K562 (cell line): ENCODE results near the gene ZNF74. TPM values are rescaled to one million over a fixed set of nuclear protein-coding genes. Genes with fewer than 3 reads are reported as not detected.

Experiments
- ATF4 ChIP-seq: fragments of 450-650 bp; formaldehyde crosslinking; IDR thresholded peaks from 2 replicates; pipeline ENCODE4 v1.4.0; 2022; ENCODE audit warnings: mild to moderate bottlenecking, moderate library complexity
- BRD9 ChIP-seq: fragments of 450-650 bp; IDR thresholded peaks from 2 replicates; pipeline ENCODE4 v1.6.1; 2018; ENCODE audit warnings: low read depth; ENCODE audit not compliant: partially characterized antibody
- CC2D1A ChIP-seq: fragments of 450-650 bp; IDR thresholded peaks from 2 replicates; pipeline ENCODE4 v1.6.1; 2017; ENCODE audit warnings: mild to moderate bottlenecking
- MAX ChIP-seq: sonication (generic); formaldehyde crosslinking; IDR thresholded peaks from 2 replicates; pipeline ENCODE4 v1.9.0; 2022; ENCODE audit warnings: mild to moderate bottlenecking, missing genetic modification reagents
- MCM5 ChIP-seq: fragments of 450-650 bp; IDR thresholded peaks from 2 replicates; pipeline ENCODE4 v1.6.1; 2016; ENCODE audit warnings: low read depth
- POLR3A ChIP-seq: IDR thresholded peaks from 2 replicates; pipeline ENCODE4 v1.6.1; 2011; ENCODE audit warnings: borderline replicate concordance, mild to moderate bottlenecking, moderate library complexity; ENCODE audit not compliant: insufficient read length, insufficient read depth; ENCODE audit errors: extremely low read depth
- SIX5 ChIP-seq, 2 experiments: IDR thresholded peaks; 2 replicates each; pipeline ENCODE4 v1.6.1; 2011; ENCODE audit warnings: low read length in 2 of 2, borderline replicate concordance in 1 of 2, low read depth in 1 of 2, mild to moderate bottlenecking in 1 of 2, moderate library complexity in 1 of 2; ENCODE audit not compliant: insufficient read depth in 1 of 2
- SMARCB1 ChIP-seq: IDR thresholded peaks from 2 replicates; pipeline ENCODE4 v1.6.1; 2011; ENCODE audit warnings: improper control_type of control experiment, low read depth; ENCODE audit not compliant: insufficient read length
- ZNF23 ChIP-seq: fragments of 250-450 bp; sonication (Bioruptor Pico); IDR thresholded peaks from 2 replicates; pipeline ENCODE4 v1.4.0; 2020; ENCODE audit warnings: mild to moderate bottlenecking
- ZNF3 ChIP-seq: fragments of 250-450 bp; sonication (Bioruptor Pico); IDR thresholded peaks from 2 replicates; pipeline ENCODE4 v1.5.0; 2021; ENCODE audit warnings: mild to moderate bottlenecking, moderate library complexity
- ZNF324 ChIP-seq: fragments of 250-450 bp; sonication (Bioruptor Pico); IDR thresholded peaks from 2 replicates; pipeline ENCODE4 v1.4.0; 2020; ENCODE audit warnings: mild to moderate bottlenecking
- ZNF398 ChIP-seq: fragments of 250-450 bp; sonication (Bioruptor Pico); IDR thresholded peaks from 2 replicates; pipeline ENCODE4 v1.8.0; 2021; ENCODE audit warnings: moderate library complexity, mild to moderate bottlenecking, inconsistent platforms
- ZSCAN32 ChIP-seq: fragments of 450-650 bp; formaldehyde crosslinking; IDR thresholded peaks from 2 replicates; pipeline ENCODE4 v1.4.0; 2020; ENCODE audit warnings: mild to moderate bottlenecking, moderate library complexity
- polyA plus RNA-seq, 8 experiments: library from polyadenylated mRNA; depleted of rRNA in 4 of 8; stranded (reverse) in 5 of 8; unstranded in 3 of 8; fragments of >200 nt; fragmentation: Nextera tagmentation in 2 of 8; fragmentation: Illumina TruSeq in 1 of 8; extraction: Ambion mirVana in 2 of 8; extraction: Trizol in 1 of 8; gene quantifications; 2 replicates each; pipeline versions ENCODE4 v1.2.1 to v1.2.3, GENCODE V29; 2011 to 2014; ENCODE audit warnings: inconsistent platforms in 1 of 8, missing spikeins in 1 of 8
- total RNA-seq, 7 experiments: library from RNA; depleted of rRNA in 6 of 7; stranded (reverse); fragments of >200 nt in 6 of 7; fragmentation: Illumina TruSeq in 2 of 7; extraction: Trizol in 2 of 7; gene quantifications; 2 replicates each; pipeline versions ENCODE4 v1.2.1 to v1.2.3, GENCODE V29; 2011 to 2021; ENCODE audit warnings: low replicate concordance in 1 of 7
- TF ChIP-seq, protein P1 (sequence below), 2 experiments: fragments of 450-650 bp in 1 of 2; IDR thresholded peaks; 2 replicates each; pipeline ENCODE4 v1.6.1; 2011 to 2017; ENCODE audit warnings: low read depth in 2 of 2, antibody characterized with exemption in 1 of 2, borderline replicate concordance in 1 of 2, low read length in 1 of 2, mild to moderate bottlenecking in 1 of 2, mixed read lengths in 1 of 2; ENCODE audit not compliant: control insufficient read depth in 1 of 2
- TF ChIP-seq, protein P2 (sequence below): fragments of 450-650 bp; IDR thresholded peaks from 2 replicates; pipeline ENCODE4 v1.7.1; 2018; ENCODE audit warnings: mild to moderate bottlenecking, low read depth; ENCODE audit not compliant: partially characterized antibody
- TF ChIP-seq, protein P3 (sequence below): fragments of 450-650 bp; IDR thresholded peaks from 2 replicates; pipeline ENCODE4 v1.6.1; 2016; ENCODE audit warnings: mild to moderate bottlenecking

The ZNF74 gene
- total and polyA plus RNA-seq, 9 of the 15 experiments (the other 6 are each of a cell fraction or from before 2014, with no cell fraction given), result 2.4 to 53.5 (median 31.5) TPM

DNA sequence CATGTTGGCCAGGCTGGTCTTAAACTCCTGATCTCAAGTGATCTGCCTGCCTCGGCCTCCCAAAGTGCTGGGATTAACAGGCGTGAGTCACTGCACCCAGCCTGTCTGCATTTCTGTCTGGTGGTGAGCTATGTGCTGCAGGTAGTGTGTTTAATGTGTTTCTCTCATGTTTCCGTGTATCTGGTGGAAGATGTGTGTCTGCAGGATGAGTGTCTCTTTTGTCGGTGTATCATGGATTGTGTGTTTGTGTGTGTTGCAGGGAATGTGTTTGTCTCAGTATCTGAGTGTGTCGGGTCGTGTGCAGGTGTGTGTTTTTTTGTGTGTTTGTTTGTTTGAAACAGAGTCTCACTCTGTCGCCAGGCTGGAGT, 27.5 kb downstream of the ZNF74 start (continued):
- TF ChIP-seq ZSCAN32 (CRISPR knock-in tag) (no peak), MAX (CRISPR knock-in tag) (0 out of 2 replicates have a peak, but pooled peaks have one; percentile 20), SMARCB1 (no peak), ZNF324 (CRISPR knock-in tag) (no peak), ZNF3 (CRISPR knock-in tag) (no peak), ZNF398 (no peak), CC2D1A (peak; percentile 29; the same call in 1 of the 2 replicates), POLR3A (no peak), BRD9 (no peak), MCM5 (peak; percentile 100), SIX5 (IDR thresholded peaks at IDR 0.05; ENCODE audit: borderline replicate concordance in 1 of 2, insufficient read depth in 1 of 2, low read depth in 1 of 2, low read length in 2 of 2) (no peak), ATF4 (no peak), ZNF23 (CRISPR knock-in tag) (no peak)
- TF ChIP-seq, protein P1, sequence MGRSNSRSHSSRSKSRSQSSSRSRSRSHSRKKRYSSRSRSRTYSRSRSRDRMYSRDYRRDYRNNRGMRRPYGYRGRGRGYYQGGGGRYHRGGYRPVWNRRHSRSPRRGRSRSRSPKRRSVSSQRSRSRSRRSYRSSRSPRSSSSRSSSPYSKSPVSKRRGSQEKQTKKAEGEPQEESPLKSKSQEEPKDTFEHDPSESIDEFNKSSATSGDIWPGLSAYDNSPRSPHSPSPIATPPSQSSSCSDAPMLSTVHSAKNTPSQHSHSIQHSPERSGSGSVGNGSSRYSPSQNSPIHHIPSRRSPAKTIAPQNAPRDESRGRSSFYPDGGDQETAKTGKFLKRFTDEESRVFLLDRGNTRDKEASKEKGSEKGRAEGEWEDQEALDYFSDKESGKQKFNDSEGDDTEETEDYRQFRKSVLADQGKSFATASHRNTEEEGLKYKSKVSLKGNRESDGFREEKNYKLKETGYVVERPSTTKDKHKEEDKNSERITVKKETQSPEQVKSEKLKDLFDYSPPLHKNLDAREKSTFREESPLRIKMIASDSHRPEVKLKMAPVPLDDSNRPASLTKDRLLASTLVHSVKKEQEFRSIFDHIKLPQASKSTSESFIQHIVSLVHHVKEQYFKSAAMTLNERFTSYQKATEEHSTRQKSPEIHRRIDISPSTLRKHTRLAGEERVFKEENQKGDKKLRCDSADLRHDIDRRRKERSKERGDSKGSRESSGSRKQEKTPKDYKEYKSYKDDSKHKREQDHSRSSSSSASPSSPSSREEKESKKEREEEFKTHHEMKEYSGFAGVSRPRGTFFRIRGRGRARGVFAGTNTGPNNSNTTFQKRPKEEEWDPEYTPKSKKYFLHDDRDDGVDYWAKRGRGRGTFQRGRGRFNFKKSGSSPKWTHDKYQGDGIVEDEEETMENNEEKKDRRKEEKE (IDR thresholded peaks at IDR 0.05; ENCODE audit: borderline replicate concordance in 1 of 2, control insufficient read depth in 1 of 2, low read depth in 2 of 2, low read length in 1 of 2), result peak in 1 of 2 experiments; percentile 76; a peak in 1 of 4 replicates
- TF ChIP-seq, protein P2, sequence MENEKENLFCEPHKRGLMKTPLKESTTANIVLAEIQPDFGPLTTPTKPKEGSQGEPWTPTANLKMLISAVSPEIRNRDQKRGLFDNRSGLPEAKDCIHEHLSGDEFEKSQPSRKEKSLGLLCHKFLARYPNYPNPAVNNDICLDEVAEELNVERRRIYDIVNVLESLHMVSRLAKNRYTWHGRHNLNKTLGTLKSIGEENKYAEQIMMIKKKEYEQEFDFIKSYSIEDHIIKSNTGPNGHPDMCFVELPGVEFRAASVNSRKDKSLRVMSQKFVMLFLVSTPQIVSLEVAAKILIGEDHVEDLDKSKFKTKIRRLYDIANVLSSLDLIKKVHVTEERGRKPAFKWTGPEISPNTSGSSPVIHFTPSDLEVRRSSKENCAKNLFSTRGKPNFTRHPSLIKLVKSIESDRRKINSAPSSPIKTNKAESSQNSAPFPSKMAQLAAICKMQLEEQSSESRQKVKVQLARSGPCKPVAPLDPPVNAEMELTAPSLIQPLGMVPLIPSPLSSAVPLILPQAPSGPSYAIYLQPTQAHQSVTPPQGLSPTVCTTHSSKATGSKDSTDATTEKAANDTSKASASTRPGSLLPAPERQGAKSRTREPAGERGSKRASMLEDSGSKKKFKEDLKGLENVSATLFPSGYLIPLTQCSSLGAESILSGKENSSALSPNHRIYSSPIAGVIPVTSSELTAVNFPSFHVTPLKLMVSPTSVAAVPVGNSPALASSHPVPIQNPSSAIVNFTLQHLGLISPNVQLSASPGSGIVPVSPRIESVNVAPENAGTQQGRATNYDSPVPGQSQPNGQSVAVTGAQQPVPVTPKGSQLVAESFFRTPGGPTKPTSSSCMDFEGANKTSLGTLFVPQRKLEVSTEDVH, result no peak
- TF ChIP-seq, protein P3, sequence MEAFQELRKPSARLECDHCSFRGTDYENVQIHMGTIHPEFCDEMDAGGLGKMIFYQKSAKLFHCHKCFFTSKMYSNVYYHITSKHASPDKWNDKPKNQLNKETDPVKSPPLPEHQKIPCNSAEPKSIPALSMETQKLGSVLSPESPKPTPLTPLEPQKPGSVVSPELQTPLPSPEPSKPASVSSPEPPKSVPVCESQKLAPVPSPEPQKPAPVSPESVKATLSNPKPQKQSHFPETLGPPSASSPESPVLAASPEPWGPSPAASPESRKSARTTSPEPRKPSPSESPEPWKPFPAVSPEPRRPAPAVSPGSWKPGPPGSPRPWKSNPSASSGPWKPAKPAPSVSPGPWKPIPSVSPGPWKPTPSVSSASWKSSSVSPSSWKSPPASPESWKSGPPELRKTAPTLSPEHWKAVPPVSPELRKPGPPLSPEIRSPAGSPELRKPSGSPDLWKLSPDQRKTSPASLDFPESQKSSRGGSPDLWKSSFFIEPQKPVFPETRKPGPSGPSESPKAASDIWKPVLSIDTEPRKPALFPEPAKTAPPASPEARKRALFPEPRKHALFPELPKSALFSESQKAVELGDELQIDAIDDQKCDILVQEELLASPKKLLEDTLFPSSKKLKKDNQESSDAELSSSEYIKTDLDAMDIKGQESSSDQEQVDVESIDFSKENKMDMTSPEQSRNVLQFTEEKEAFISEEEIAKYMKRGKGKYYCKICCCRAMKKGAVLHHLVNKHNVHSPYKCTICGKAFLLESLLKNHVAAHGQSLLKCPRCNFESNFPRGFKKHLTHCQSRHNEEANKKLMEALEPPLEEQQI, result no peak
